Endometrial microvascular endothelial cells (primary cell): ENCODE data around the gene DLST. TPM values are rescaled to one million over a fixed set of nuclear protein-coding genes. Genes with fewer than 3 reads are reported as not detected.

Experiments used
- in situ Hi-C: cut with HindIII; loops from 2 replicates; pipeline ENCODE4 v1.10.0; 2017; ENCODE audit warnings: low sequenced_read_pairs, low pct_unique_long_range_greater_than_20kb; ENCODE audit errors: inconsistent ontology term
- total RNA-seq: library from RNA; depleted of rRNA; stranded (reverse); fragments of >200 nt; gene quantifications from one replicate; pipeline ENCODE4 v1.2.3, GENCODE V29; 2015; ENCODE audit errors: inconsistent ontology term

DLST gene
- total RNA-seq, 1 donor from 2014 or later: 92.1 TPM

DNA sequence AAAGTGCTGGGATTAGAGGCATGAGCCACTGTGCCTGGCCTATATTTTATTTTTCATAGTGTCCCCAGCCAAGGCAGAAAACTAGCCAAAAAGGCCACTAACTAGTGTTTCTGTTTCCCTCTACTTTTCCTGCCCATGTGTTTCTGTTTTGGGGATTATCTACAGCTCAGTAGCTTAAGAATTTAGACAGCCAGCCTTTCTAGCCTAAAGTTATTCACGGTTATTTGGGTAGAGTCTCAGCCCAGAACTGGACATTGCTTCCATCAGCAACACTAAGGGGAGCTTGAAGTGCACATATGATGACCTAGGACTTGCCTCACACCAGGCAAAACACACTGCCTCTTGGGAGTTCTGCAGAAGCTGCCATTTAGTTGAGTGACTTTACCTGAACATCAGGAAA lies 23.7 kb upstream of the DLST start:
- in situ Hi-C loops: loop anchor here (25.0 kb wide), 1 partner anchor 196 kb away; no protein-coding TSS in a partner anchor

DNA sequence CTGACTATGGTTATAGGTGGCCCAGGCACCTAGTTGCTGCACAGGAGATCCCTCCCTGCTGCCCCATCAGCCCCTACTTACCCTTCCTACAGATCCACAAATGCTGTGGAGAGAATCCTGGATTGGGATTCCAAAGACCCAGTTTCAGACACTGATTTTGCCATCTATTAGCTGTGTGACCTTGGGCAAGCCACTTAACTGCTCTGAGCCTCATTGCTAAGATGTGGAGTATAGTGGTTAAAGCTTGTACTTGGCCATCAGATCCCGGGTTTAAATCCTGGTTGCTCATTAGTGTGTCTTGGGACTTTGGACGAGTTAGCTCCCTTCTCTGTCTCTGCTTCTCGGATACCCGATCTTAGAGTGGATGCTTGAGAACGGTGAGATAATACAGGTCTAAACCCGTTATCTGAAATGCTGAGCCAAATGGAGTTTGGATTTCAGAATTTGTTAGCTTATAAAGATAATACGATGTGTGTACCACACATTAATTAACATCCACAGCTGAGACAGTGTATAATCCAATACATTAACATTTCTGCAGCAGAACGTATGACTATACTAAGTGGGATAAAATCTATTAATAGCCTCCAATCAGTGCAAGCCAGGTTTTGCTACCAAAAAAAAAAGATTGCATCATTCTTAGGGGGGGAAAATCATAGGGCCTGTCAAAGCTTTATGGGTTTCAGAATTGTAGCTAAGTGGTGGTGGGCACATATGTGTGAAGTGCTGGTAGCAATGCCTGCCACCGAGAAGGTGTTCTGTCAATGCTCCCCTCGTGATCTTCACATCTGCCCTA lies 21.8 kb upstream of the DLST start:
- in situ Hi-C loops: loop anchor here (25.0 kb wide), 1 partner anchor 198 kb away; no protein-coding TSS in a partner anchor

- in situ Hi-C loops: loop anchor here (25.0 kb wide), 1 partner anchor 199 kb away; no protein-coding TSS in a partner anchor
Measured at GRCh38 chr14:74860899-74861733, 20.6 kb upstream of the DLST start.

DNA sequence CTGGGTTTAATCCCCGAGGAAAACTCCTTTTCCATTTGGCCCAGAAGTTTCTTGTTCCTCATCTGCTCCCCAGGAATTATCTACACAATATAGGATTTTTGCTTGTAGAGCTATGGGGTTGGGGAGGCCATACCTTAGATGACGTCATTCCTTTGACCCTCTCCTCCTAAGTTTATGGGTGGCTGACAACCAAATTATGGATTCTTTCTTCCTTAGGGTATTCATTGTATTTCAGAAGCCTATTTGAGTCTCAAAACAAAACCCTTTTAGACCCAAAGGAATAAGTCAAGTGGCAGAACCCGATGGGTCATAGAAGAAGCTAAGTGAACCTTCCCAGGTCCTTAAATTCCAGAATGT lies 20.0 kb upstream of the DLST start:
- in situ Hi-C loops: loop anchor here (25.0 kb wide), 1 partner anchor 199 kb away; no protein-coding TSS in a partner anchor

GRCh38 chr14:74863274-74863673 lies 18.4 kb upstream of the DLST start:
- in situ Hi-C loops: loop anchor here (25.0 kb wide), 1 partner anchor 201 kb away; no protein-coding TSS in a partner anchor

DNA sequence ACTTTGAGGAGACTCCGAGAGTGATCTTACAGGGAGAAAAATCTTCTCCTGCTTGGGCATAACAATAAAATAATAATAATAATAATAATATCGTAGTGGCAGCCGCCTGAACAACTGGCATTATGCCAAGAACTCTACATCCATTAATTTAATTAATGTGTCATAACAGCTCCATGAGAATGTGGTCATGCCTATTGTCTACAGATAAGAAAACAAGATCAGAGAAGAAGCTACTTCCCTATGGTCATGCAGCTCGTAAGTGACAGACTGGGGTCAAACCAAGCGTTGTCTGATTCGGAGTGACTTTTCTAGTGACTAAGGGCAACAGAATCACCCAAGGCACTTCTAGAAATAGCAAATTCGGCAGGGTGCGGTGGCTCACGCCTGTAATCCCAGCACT lies 17.5 kb upstream of the DLST start:
- in situ Hi-C loops: loop anchor here (25.0 kb wide), 1 partner anchor 202 kb away; no protein-coding TSS in a partner anchor

- in situ Hi-C loops: loop anchor here (25.0 kb wide), 1 partner anchor 203 kb away; no protein-coding TSS in a partner anchor
Measured at GRCh38 chr14:74865156-74865555, 16.6 kb upstream of the DLST start.

DNA sequence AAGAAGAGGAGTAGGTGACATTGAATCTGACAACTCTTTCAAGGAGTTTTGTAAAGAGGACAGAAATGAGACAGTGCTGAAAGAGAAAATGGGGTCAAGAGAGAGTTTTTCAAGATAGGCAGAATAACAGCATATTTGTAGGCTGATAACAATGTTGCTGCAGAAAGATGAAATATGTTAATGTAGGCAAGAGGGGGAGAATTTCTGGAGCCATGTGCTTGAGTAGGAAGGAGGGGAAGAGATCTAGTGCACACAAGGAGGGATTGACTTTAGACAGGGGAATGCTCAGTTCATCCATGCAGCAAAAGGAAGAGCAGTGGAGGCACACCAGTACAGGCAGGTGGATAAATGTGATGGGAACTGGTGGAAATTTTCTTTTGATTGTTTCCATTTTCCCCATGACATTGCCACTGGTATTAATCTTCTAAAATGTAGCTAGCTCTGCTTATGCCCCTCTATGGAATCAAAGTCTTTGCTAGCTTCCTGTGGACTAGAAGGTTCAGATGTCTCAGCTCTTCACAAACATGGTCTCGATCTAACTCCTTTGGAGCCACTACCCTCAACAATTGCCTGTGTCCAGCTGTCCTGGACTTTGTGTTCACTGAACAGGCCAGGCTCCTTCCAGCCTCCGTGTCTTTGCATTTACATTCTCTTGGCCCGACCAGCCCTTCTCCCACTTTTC lies 14.9 kb upstream of the DLST start:
- in situ Hi-C loops: loop anchor here (25.0 kb wide), 1 partner anchor 205 kb away; no protein-coding TSS in a partner anchor

GRCh38 chr14:74867673-74868072 lies 14.0 kb upstream of the DLST start:
- in situ Hi-C loops: loop anchor here (25.0 kb wide), 1 partner anchor 205 kb away; no protein-coding TSS in a partner anchor

- in situ Hi-C loops: loop anchor here (25.0 kb wide), 1 partner anchor 206 kb away; no protein-coding TSS in a partner anchor
Measured at GRCh38 chr14:74868739-74869138, 13.0 kb upstream of the DLST start.

- in situ Hi-C loops: loop anchor here (25.0 kb wide), 1 partner anchor 210 kb away; no protein-coding TSS in a partner anchor
Measured at GRCh38 chr14:74871819-74872218, 9.9 kb upstream of the DLST start.

- in situ Hi-C loops: no loop called here
Measured at GRCh38 chr14:74875204-74875603, 6.5 kb upstream of the DLST start.

DNA sequence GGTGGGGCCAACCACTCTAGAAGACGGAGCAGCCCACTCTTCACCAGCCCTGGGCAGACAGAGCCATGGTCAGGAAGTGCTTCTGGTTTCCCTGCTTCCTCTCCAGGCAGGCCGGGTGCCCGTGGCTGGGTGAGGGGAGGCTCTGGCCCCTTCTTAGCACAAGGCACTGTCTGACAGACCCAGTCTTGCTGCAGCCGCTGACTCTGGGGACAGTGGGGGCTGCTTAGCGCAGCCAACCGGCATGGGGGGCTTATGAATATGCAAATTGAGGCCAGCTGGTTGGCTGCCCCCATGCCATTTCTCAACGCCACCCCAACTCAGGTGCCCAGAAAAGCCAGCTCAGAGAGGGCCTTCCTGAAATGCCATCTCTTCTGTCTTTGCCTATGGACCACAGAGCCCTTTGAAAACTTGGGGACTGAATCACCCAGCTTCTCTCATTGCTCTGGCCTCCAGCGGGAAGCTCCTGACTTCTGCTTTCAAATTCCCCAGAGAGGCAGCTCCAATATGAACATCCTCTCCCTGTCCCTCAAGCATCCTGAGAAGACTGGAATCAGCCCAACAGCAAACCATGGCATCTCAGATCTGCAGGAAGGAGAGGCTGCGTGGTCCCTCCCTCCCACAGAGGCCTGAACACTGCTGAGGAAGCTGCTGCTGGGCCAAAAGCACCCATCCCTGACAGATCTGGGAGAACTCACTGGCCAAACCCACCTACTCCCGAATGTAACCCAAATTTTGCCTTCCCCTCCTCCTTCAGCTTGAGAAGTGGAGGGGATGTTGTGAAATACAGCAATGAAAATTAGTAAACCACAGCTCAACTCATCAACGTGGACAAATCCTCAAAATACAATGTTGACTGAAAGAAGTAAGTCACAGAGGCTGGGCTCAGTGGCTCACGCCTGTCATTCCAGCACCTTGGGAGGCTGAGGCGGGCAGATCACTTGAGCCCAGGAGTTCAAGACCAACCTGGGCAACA lies 5.5 kb upstream of the DLST start, which contains the start of gene PROX2:
Gene PROX2, minus strand, starts transcription at position 205 of the 973 bp plus-strand sequence. CDS start 12,311 bp downstream, outside the sequence.
- in situ Hi-C loops: no loop called here

- in situ Hi-C loops: no loop called here
Measured at GRCh38 chr14:74879427-74880182, 2.1 kb upstream of the DLST start.

- in situ Hi-C loops: no loop called here
Measured at GRCh38 chr14:74882103-74882920, 596 bp downstream of the DLST start.

GRCh38 chr14:74886001-74886400 lies 4.3 kb downstream of the DLST start:
- in situ Hi-C loops: no loop called here
